Glomerular visceral epithelial cell (primary cell): ENCODE data around the gene KRT86.

ENCODE experiments used
- DNase-seq: peaks from one replicate; pipeline ENCODE4 v3.0.0-alpha.2; 2016; ENCODE audit errors: extremely low spot score

KRT86 gene

DNA sequence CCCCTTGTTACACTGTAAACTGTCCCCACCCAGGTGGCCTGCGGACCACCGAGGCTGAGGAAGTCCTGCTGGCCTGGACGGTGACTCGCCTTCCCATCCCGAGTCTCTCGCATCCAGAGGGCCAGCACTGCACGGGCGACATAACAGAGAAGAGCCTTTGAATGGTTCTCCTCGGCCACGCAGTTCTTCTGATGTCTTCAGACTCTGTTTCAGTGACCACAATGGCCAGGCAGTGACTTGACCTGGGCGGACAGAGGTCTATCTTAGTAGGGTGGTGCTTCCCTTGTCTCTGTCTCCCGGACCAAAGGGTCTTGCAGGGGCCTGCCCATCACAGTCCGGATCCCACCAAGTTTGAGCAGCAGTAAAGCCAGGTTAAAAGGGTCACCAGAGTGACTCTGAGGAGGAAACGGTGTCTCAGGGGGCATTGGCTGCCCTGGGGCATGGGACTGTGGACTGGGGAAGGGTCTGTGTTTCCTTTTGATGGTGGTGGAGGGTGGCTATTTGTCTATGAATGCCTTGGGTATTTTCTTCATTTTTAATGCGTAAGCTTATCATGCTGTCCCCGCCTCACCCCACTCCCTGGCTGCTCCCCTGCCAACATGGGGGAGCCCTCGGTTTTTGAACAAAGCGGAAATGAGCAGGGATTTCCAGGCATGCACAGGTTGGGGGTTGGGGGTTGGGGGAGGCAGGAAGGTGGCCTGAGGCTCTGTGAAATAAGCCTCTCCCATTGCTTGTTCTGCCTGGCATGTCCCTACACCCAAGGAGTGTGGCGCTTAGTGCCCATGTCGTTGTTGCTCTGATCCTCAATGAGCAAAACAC lies 82.5 kb downstream of the KRT86 start:
- no peak for DNase-seq
